WTC11 (cell line): ENCODE data around the gene ZNF491.

ENCODE experiments used
- CBFB ChIP-seq: sonication (generic); formaldehyde crosslinking; IDR thresholded peaks from 2 replicates; pipeline ENCODE4 v1.8.1; 2022; ENCODE audit warnings: mild to moderate bottlenecking, low read depth, missing genetic modification reagents
- CREB1 ChIP-seq: sonication (generic); formaldehyde crosslinking; IDR thresholded peaks from 2 replicates; pipeline ENCODE4 v1.8.0; 2023; ENCODE audit warnings: mild to moderate bottlenecking, missing genetic modification reagents
- ELF4 ChIP-seq: sonication (generic); formaldehyde crosslinking; IDR thresholded peaks from 2 replicates; pipeline ENCODE4 v1.8.1; 2022; ENCODE audit warnings: low read depth, mild to moderate bottlenecking, moderate library complexity, missing genetic modification reagents
- NFATC4 ChIP-seq: fragments of 250-450 bp; sonication (Bioruptor Pico); IDR thresholded peaks from 2 replicates; pipeline ENCODE4 v1.9.0; 2021; ENCODE audit warnings: mild to moderate bottlenecking
- ZNF396 ChIP-seq: fragments of 250-450 bp; sonication (Bioruptor Pico); IDR thresholded peaks from 2 replicates; pipeline ENCODE4 v1.8.0; 2021; ENCODE audit warnings: mild to moderate bottlenecking, moderate library complexity, borderline replicate concordance
- TF ChIP-seq, protein P1 (sequence below): sonication (generic); formaldehyde crosslinking; IDR thresholded peaks from 2 replicates; pipeline ENCODE4 v1.8.1; 2022; ENCODE audit warnings: low read depth, missing genetic modification reagents, borderline replicate concordance
- TF ChIP-seq, protein P2 (sequence below): fragments of 200-600 bp; IDR thresholded peaks from 2 replicates; pipeline ENCODE4 v1.8.0; 2022; ENCODE audit warnings: antibody characterized with exemption
- TF ChIP-seq, protein P3 (sequence below): fragments of 250-450 bp; sonication (Bioruptor Pico); IDR thresholded peaks from 2 replicates; pipeline ENCODE4 v1.9.0; 2021; ENCODE audit warnings: mild to moderate bottlenecking, borderline replicate concordance
- TF ChIP-seq, protein P4 (sequence below): sonication (generic); formaldehyde crosslinking; IDR thresholded peaks from 2 replicates; pipeline ENCODE4 v1.8.0; 2022; ENCODE audit warnings: mild to moderate bottlenecking, missing genetic modification reagents

DNA sequence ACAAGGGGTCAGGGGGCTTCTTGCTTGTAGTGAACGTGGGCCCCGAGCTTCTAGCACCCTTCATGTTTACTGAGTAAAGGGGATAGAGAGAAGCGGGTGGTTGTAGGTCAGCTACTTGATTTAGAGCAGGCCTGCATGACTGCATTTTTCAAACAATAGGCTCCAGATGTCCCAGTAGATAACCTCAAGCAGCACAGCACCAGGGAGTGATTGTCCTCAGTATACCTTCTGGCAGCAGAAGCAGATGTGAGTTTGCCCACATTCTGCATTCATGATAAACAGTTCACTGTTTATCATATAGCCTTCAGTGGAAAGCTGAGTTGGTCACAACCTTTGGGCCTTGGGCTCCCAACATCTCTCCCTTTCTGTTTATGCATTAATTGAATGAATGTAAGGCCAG, 55.0 kb downstream of the ZNF491 start:
- no peak for TF ChIP-seq ZNF396 (CRISPR knock-in tag)
- TF ChIP-seq, protein P1, sequence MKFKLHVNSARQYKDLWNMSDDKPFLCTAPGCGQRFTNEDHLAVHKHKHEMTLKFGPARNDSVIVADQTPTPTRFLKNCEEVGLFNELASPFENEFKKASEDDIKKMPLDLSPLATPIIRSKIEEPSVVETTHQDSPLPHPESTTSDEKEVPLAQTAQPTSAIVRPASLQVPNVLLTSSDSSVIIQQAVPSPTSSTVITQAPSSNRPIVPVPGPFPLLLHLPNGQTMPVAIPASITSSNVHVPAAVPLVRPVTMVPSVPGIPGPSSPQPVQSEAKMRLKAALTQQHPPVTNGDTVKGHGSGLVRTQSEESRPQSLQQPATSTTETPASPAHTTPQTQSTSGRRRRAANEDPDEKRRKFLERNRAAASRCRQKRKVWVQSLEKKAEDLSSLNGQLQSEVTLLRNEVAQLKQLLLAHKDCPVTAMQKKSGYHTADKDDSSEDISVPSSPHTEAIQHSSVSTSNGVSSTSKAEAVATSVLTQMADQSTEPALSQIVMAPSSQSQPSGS: no peak
- TF ChIP-seq NFATC4 (CRISPR knock-in tag): no peak
- TF ChIP-seq CBFB (CRISPR knock-in tag): no peak
- TF ChIP-seq, protein P2, sequence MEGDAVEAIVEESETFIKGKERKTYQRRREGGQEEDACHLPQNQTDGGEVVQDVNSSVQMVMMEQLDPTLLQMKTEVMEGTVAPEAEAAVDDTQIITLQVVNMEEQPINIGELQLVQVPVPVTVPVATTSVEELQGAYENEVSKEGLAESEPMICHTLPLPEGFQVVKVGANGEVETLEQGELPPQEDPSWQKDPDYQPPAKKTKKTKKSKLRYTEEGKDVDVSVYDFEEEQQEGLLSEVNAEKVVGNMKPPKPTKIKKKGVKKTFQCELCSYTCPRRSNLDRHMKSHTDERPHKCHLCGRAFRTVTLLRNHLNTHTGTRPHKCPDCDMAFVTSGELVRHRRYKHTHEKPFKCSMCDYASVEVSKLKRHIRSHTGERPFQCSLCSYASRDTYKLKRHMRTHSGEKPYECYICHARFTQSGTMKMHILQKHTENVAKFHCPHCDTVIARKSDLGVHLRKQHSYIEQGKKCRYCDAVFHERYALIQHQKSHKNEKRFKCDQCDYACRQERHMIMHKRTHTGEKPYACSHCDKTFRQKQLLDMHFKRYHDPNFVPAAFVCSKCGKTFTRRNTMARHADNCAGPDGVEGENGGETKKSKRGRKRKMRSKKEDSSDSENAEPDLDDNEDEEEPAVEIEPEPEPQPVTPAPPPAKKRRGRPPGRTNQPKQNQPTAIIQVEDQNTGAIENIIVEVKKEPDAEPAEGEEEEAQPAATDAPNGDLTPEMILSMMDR: no peak
- TF ChIP-seq, protein P3, sequence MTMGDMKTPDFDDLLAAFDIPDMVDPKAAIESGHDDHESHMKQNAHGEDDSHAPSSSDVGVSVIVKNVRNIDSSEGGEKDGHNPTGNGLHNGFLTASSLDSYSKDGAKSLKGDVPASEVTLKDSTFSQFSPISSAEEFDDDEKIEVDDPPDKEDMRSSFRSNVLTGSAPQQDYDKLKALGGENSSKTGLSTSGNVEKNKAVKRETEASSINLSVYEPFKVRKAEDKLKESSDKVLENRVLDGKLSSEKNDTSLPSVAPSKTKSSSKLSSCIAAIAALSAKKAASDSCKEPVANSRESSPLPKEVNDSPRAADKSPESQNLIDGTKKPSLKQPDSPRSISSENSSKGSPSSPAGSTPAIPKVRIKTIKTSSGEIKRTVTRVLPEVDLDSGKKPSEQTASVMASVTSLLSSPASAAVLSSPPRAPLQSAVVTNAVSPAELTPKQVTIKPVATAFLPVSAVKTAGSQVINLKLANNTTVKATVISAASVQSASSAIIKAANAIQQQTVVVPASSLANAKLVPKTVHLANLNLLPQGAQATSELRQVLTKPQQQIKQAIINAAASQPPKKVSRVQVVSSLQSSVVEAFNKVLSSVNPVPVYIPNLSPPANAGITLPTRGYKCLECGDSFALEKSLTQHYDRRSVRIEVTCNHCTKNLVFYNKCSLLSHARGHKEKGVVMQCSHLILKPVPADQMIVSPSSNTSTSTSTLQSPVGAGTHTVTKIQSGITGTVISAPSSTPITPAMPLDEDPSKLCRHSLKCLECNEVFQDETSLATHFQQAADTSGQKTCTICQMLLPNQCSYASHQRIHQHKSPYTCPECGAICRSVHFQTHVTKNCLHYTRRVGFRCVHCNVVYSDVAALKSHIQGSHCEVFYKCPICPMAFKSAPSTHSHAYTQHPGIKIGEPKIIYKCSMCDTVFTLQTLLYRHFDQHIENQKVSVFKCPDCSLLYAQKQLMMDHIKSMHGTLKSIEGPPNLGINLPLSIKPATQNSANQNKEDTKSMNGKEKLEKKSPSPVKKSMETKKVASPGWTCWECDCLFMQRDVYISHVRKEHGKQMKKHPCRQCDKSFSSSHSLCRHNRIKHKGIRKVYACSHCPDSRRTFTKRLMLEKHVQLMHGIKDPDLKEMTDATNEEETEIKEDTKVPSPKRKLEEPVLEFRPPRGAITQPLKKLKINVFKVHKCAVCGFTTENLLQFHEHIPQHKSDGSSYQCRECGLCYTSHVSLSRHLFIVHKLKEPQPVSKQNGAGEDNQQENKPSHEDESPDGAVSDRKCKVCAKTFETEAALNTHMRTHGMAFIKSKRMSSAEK: no peak
- TF ChIP-seq CREB1: no peak
- TF ChIP-seq, protein P4, sequence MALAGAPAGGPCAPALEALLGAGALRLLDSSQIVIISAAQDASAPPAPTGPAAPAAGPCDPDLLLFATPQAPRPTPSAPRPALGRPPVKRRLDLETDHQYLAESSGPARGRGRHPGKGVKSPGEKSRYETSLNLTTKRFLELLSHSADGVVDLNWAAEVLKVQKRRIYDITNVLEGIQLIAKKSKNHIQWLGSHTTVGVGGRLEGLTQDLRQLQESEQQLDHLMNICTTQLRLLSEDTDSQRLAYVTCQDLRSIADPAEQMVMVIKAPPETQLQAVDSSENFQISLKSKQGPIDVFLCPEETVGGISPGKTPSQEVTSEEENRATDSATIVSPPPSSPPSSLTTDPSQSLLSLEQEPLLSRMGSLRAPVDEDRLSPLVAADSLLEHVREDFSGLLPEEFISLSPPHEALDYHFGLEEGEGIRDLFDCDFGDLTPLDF (CRISPR knock-in tag): no peak
- TF ChIP-seq ELF4: no peak
